ENCODE results near the gene HSD17B10.

DNA sequence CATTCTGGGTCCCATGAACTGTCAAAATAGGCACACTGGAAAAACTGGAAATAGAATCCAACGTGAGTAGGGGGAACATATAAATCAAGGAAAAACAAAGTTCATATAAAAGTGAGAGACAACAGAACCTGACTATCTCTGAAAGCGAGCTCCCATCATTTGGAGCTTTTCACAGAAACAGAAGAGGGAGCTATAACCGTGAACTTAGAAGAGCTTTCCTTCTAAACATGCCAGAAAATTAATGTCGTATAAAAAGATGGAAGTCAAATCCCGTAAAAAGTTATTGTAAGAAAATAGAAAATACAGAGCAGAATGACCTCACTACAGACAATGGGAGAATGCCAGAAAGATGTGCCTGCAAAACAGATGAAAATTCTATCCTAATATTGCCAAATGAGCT lies 23.9 kb upstream of the HSD17B10 start:
- TF ChIP-seq CTCF (conservative IDR thresholded peaks at IDR 0.05; ENCODE audit: low read length) (peak; percentile 24; the same call in 1 of the 2 replicates), EZH2phosphoT487 (IDR thresholded peaks at IDR 0.05; ENCODE audit: borderline replicate concordance) (no peak)
